Breast epithelium (tissue), 4 donors: ENCODE results near the gene THBD. TPM values are rescaled to one million over a fixed set of nuclear protein-coding genes. Genes with fewer than 3 reads are reported as not detected.
A peak's percentile ranks its signal among the peaks of the same experiment; 100 is the strongest.

Source experiments
- DNase-seq, 2 donors: peaks; one replicate each; pipeline ENCODE4 v3.0.0-alpha.2; 2019; ENCODE audit warnings: low spot score in 2 of 2
- H3K27ac ChIP-seq, 2 donors: fragments of 200-600 bp; sonication (generic) in 1 of 2; one replicate each; pipeline ENCODE4 v1.5.1; 2016 to 2019; ENCODE audit warnings: mild to moderate bottlenecking in 1 of 2
- H3K27me3 ChIP-seq, 2 donors: fragments of 200-600 bp; sonication (generic) in 1 of 2; one replicate each; pipeline versions ENCODE4 v1.5.1 to v1.6.0; 2017 to 2019; ENCODE audit warnings: control low read depth in 1 of 2, mild to moderate bottlenecking in 1 of 2
- H3K36me3 ChIP-seq: fragments of 200-600 bp; one replicate; pipeline ENCODE4 v1.5.1; 2019
- H3K4me1 ChIP-seq, 2 donors: fragments of 200-600 bp; sonication (generic); one replicate each; pipeline ENCODE4 v1.5.1; 2016 to 2019; ENCODE audit warnings: control low read depth in 1 of 2
- H3K4me3 ChIP-seq, 3 donors: fragments of 200-600 bp; sonication (generic); 1 replicate in 2 of 3; 2 replicates in 1 of 3; pipeline ENCODE4 v1.5.1; 2016 to 2019; ENCODE audit warnings: mild to moderate bottlenecking in 3 of 3, moderate library complexity in 2 of 3
- H3K9me3 ChIP-seq, 2 donors: fragments of 200-600 bp; sonication (generic) in 1 of 2; one replicate each; pipeline ENCODE4 v1.5.1; 2016 to 2019; ENCODE audit warnings: control low read depth in 1 of 2
- POLR2A ChIP-seq: fragments of 450-650 bp; IDR thresholded peaks from one replicate; pipeline ENCODE4 v1.6.1; 2016; ENCODE audit warnings: antibody characterized with exemption, mild to moderate bottlenecking, moderate library complexity
- POLR2AphosphoS5 ChIP-seq, 3 donors: sonication (generic); formaldehyde crosslinking; IDR thresholded peaks; one replicate each; pipeline ENCODE4 v1.6.1; 2017; ENCODE audit warnings: antibody characterized with exemption in 3 of 3
- intact Hi-C: fragments of 100-400 bp; cut with DNase I; formaldehyde crosslinking; loops from one replicate; pipeline ENCODE4 v1.15.1; 2023; ENCODE audit warnings: low total_unique reads
- total RNA-seq, 3 donors: library from RNA; depleted of rRNA; stranded (reverse); fragments of >200 nt; gene quantifications; one replicate each; pipeline ENCODE4 v1.1.0, GENCODE V29; 2016
- TF ChIP-seq, protein P1 (sequence below), 3 donors: fragments of 450-650 bp; IDR thresholded peaks; one replicate each; pipeline ENCODE4 v1.5.1; 2016 to 2017; ENCODE audit warnings: antibody characterized with exemption in 3 of 3, mild to moderate bottlenecking in 3 of 3, moderate library complexity in 3 of 3

THBD gene
- total RNA-seq, 3 donors from 2014 or later: 22.6 to 44.2 (median 28.2) TPM

DNA sequence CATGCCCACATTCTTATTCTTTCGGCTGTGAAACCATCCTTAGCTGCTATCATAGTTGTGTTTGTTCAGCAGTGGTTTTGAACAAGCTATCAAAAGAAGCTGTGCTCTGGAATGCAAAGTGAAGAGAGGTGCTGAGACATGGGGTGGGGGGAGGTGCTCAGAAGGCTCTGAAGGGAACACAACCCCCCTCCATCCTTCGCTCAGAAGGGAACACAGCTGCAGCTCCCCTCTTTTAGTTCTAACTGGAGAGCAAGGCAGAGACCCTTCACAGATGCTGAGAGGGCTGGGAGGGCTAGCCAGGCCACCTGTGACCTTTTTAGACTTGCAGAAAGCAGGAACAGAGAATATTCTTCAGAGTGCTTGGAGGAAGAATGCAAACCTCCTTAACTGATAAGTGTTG lies 32.0 kb downstream of the THBD start:
- no peak overlapping the region for H3K4me3 ChIP-seq
- DNase-seq: no peak
- H3K36me3 ChIP-seq: no peaks in the 10 kb centered on the region
- no peaks in the 10 kb centered on the region for H3K27me3 ChIP-seq
- no peaks in the 10 kb centered on the region for H3K9me3 ChIP-seq
- intact Hi-C loops: no loop called here
- H3K27ac ChIP-seq: no peak overlapping the region
- no peaks in the 10 kb centered on the region for H3K4me1 ChIP-seq
- TF ChIP-seq POLR2A (no peak), POLR2AphosphoS5 (IDR thresholded peaks at IDR 0.05) (no peak)
- TF ChIP-seq, protein P1, sequence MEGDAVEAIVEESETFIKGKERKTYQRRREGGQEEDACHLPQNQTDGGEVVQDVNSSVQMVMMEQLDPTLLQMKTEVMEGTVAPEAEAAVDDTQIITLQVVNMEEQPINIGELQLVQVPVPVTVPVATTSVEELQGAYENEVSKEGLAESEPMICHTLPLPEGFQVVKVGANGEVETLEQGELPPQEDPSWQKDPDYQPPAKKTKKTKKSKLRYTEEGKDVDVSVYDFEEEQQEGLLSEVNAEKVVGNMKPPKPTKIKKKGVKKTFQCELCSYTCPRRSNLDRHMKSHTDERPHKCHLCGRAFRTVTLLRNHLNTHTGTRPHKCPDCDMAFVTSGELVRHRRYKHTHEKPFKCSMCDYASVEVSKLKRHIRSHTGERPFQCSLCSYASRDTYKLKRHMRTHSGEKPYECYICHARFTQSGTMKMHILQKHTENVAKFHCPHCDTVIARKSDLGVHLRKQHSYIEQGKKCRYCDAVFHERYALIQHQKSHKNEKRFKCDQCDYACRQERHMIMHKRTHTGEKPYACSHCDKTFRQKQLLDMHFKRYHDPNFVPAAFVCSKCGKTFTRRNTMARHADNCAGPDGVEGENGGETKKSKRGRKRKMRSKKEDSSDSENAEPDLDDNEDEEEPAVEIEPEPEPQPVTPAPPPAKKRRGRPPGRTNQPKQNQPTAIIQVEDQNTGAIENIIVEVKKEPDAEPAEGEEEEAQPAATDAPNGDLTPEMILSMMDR (IDR thresholded peaks at IDR 0.05): no peak

DNA sequence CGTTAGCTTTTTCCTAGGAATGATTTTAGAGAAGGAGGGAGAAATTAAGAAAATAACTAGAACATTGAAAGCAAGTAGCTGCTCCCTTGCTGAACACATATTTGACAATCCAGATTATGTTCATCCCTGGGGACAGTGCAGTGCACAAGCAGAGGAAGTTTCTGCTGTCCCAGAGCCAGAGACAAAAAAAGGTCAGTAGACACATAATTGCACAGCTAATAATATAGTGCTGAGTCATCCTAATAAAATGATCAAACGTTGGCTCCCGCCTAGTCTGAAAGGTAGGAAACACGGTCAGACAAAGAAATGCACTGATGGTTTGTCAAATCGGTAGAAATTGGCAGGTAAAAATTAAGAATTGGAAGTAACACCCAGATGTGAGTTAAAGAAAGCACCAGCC lies 36.0 kb downstream of the THBD start:
- intact Hi-C loops: no loop called here
- Histone ChIP-seq H3K27me3 (no peaks in the 10 kb centered on the region), H3K27ac (no peak overlapping the region), H3K4me1 (no peaks in the 10 kb centered on the region), H3K4me3 (no peak overlapping the region), H3K36me3 (no peaks in the 10 kb centered on the region), H3K9me3 (no peaks in the 10 kb centered on the region)
- DNase-seq: no peak
- TF ChIP-seq POLR2A (no peak), POLR2AphosphoS5 (IDR thresholded peaks at IDR 0.05) (no peak)
- TF ChIP-seq, protein P1 (IDR thresholded peaks at IDR 0.05): no peak

DNA sequence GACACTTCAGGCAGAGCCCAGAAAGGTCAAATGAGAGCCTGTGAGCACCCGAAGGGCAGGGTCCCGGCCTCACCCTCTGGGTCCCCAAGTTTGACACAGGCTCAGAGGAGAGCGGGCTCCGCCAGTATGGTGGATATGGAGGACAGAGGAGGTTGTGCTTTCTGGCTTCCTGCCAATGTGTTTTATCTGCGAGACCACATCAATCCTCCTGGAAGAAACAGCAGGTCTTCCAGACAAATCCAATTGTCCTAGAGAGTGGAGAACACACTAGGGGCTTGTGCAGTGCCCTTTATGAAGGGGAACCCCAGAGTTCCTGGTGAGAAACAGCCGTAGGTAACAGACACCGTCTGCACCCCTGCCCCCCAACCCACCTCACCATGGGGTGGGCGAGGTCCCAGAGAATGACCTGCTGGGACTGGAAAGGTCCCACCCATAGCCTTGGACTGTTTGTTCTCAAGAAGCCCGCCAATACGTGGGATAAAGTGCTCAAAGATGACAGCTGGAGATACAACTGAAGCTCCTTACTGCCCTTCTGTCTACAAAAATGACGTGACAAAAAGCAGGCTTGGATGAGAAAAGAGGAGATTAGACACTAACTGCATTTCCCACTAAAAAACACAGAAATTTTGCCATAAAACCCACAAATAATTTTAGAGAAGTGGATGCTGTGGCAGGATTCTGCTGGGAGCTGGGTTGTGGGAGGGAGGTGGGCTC lies 38.3 kb downstream of the THBD start:
- Histone ChIP-seq H3K27ac (no peak overlapping the region), H3K4me3 (no peak overlapping the region), H3K4me1 (no peaks in the 10 kb centered on the region), H3K9me3 (no peaks in the 10 kb centered on the region), H3K27me3 (no peaks in the 10 kb centered on the region), H3K36me3 (no peaks in the 10 kb centered on the region)
- DNase-seq: no peak
- intact Hi-C loops: no loop called here
- TF ChIP-seq POLR2AphosphoS5 (IDR thresholded peaks at IDR 0.05) (no peak), POLR2A (no peak)
- TF ChIP-seq, protein P1 (IDR thresholded peaks at IDR 0.05): no peak

DNA sequence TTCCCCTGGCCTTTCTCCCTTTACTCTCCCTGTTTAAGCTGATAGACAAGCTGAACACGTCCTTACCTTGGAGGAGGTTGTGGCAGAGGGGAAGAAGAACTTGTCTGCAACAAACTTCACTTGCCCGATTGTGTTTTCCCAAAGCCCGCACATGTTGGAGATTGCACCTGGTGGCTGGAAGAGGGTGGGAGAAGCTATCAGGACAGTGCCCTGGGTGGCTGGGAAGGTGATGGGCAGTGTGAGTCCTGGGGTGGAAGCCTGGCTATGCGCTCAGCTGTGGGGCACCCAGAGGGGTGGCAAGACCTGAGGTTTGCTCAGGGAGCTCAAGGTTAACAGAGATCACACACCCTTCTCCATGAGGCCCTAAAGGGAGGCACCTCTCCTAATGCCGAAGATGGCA lies 39.4 kb downstream of the THBD start:
- Histone ChIP-seq H3K27me3 (no peaks in the 10 kb centered on the region), H3K36me3 (no peaks in the 10 kb centered on the region), H3K9me3 (no peaks in the 10 kb centered on the region), H3K4me3 (no peak overlapping the region), H3K27ac (no peak overlapping the region), H3K4me1 (no peaks in the 10 kb centered on the region)
- no peak for DNase-seq
- intact Hi-C loops: no loop called here
- TF ChIP-seq POLR2A (no peak), POLR2AphosphoS5 (IDR thresholded peaks at IDR 0.05) (no peak)
- TF ChIP-seq, protein P1 (IDR thresholded peaks at IDR 0.05): no peak

DNA sequence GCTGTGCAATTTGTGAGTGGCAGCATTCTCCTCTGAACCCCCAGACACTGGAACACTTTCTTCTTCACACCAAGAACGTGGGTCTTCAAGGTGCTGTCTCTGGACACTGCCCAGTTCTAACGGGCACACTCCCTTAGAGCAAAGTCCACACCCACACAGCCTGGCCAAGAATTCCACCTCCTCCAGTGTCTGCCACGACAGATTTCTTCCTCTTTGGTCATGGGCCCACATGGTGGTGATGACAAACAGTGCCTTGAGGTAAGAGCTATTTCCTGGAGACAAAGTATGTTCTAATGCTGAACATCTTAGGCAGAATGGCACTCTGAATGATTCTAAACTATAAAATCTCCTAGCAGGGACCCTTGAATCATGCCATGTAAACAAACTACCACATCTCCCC lies 39.8 kb downstream of the THBD start:
- Histone ChIP-seq H3K36me3 (no peaks in the 10 kb centered on the region), H3K27me3 (no peaks in the 10 kb centered on the region), H3K27ac (no peak overlapping the region), H3K4me1 (no peaks in the 10 kb centered on the region), H3K4me3 (no peak overlapping the region), H3K9me3 (no peaks in the 10 kb centered on the region)
- TF ChIP-seq, protein P1 (IDR thresholded peaks at IDR 0.05): no peak
- TF ChIP-seq POLR2A: no peak
- intact Hi-C loops: no loop called here
- peak in 1 of 2 donors; percentile 60 for DNase-seq
